H9 (cell line): ENCODE data around the gene NSMCE3. TPM values are rescaled to one million over a fixed set of nuclear protein-coding genes. Genes with fewer than 3 reads are reported as not detected.

Source experiments
- DNase-seq: peaks from one replicate; pipeline ENCODE4 v3.0.0-alpha.2; 2017
- H2AFZ ChIP-seq: one replicate; pipeline ENCODE4 v1.6.1; 2013; ENCODE audit warnings: mild to moderate bottlenecking, low read length, control low read depth, moderate library complexity
- H2AK5ac ChIP-seq: 2 replicates; pipeline ENCODE4 v1.6.1; 2013; ENCODE audit warnings: low read length, control low read depth, mixed read lengths; ENCODE audit not compliant: insufficient read length
- H2BK120ac ChIP-seq: one replicate; pipeline ENCODE4 v1.6.1; 2013; ENCODE audit warnings: low read depth, mild to moderate bottlenecking, low read length, control low read depth, inconsistent platforms; ENCODE audit not compliant: poor library complexity, severe bottlenecking
- H2BK12ac ChIP-seq: 2 replicates; pipeline ENCODE4 v1.6.1; 2013; ENCODE audit warnings: low read length, control low read depth, mixed read lengths, low read depth; ENCODE audit not compliant: insufficient read length
- H2BK15ac ChIP-seq: 2 replicates; pipeline ENCODE4 v1.6.1; 2013; ENCODE audit warnings: low read depth, low read length, control low read depth
- H2BK20ac ChIP-seq: one replicate; pipeline ENCODE4 v1.6.1; 2013; ENCODE audit warnings: low read depth, mild to moderate bottlenecking, low read length, control low read depth, inconsistent platforms; ENCODE audit not compliant: poor library complexity, severe bottlenecking
- H2BK5ac ChIP-seq: 2 replicates; pipeline ENCODE4 v1.6.1; 2013; ENCODE audit warnings: low read length, control low read depth, mixed read lengths; ENCODE audit not compliant: insufficient read length
- H3K14ac ChIP-seq: 2 replicates; pipeline ENCODE4 v1.6.1; 2013; ENCODE audit warnings: low read length, control low read depth; ENCODE audit not compliant: insufficient read depth
- H3K18ac ChIP-seq: 2 replicates; pipeline ENCODE4 v1.6.1; 2013; ENCODE audit warnings: low read depth, mild to moderate bottlenecking, mixed read lengths, low read length, control low read depth; ENCODE audit not compliant: insufficient read length
- H3K23ac ChIP-seq: 2 replicates; pipeline ENCODE4 v1.6.1; 2013; ENCODE audit warnings: low read length, control low read depth, mixed read lengths, low read depth; ENCODE audit not compliant: insufficient read length
- H3K23me2 ChIP-seq: 2 replicates; pipeline ENCODE4 v1.6.1; 2013; ENCODE audit warnings: low read depth, mild to moderate bottlenecking, mixed read lengths, low read length, control low read depth; ENCODE audit not compliant: insufficient read length, poor library complexity, severe bottlenecking
- H3K27ac ChIP-seq: 2 replicates; pipeline ENCODE4 v1.5.1; 2013; ENCODE audit warnings: low read length, control low read depth, mixed read lengths, low read depth; ENCODE audit not compliant: insufficient read length
- H3K27me3 ChIP-seq: 2 replicates; pipeline ENCODE4 v1.6.1; 2013; ENCODE audit warnings: low read length, control low read depth, inconsistent platforms; ENCODE audit not compliant: insufficient read depth
- H3K4ac ChIP-seq: 2 replicates; pipeline ENCODE4 v1.6.1; 2013; ENCODE audit warnings: low read depth, mild to moderate bottlenecking, control low read depth, inconsistent platforms, low read length, moderate library complexity
- H3K4me1 ChIP-seq: 2 replicates; pipeline ENCODE4 v1.6.1; 2013; ENCODE audit warnings: low read length, control low read depth, inconsistent platforms; ENCODE audit not compliant: insufficient read depth
- H3K4me2 ChIP-seq: 2 replicates; pipeline ENCODE4 v1.6.1; 2013; ENCODE audit warnings: low read length, control low read depth, mixed read lengths; ENCODE audit not compliant: insufficient read length, insufficient read depth
- H3K56ac ChIP-seq: 2 replicates; pipeline ENCODE4 v1.6.1; 2013; ENCODE audit warnings: low read depth, mild to moderate bottlenecking, mixed read lengths, low read length, control low read depth; ENCODE audit not compliant: insufficient read length
- H3K79me1 ChIP-seq: 2 replicates; pipeline ENCODE4 v1.6.1; 2013; ENCODE audit warnings: low read depth, mild to moderate bottlenecking, moderate library complexity, low read length, control low read depth, inconsistent platforms; ENCODE audit not compliant: insufficient read depth, poor library complexity, severe bottlenecking
- H3K79me2 ChIP-seq: 2 replicates; pipeline ENCODE4 v1.6.1; 2013; ENCODE audit warnings: low read length, control low read depth, inconsistent platforms; ENCODE audit not compliant: insufficient read depth
- H3K9ac ChIP-seq: 2 replicates; pipeline ENCODE4 v1.6.1; 2013; ENCODE audit warnings: low read length, control low read depth, mixed read lengths; ENCODE audit not compliant: insufficient read length; ENCODE audit errors: extremely low read depth
- H3K9me3 ChIP-seq: one replicate; pipeline ENCODE4 v1.6.1; 2013; ENCODE audit warnings: low read depth, low read length, inconsistent platforms; ENCODE audit not compliant: control insufficient read depth
- H3T11ph ChIP-seq: one replicate; pipeline ENCODE4 v1.6.1; 2013; ENCODE audit warnings: mild to moderate bottlenecking, low read length, control low read depth, inconsistent platforms
- H4K20me1 ChIP-seq: one replicate; pipeline ENCODE4 v1.6.1; 2013; ENCODE audit not compliant: control insufficient read depth, insufficient read length, insufficient read depth
- H4K5ac ChIP-seq: 2 replicates; pipeline ENCODE4 v1.6.1; 2013; ENCODE audit warnings: low read depth, mild to moderate bottlenecking, mixed read lengths, low read length, control low read depth; ENCODE audit not compliant: insufficient read length
- H4K8ac ChIP-seq: replicated peaks from 2 replicates; pipeline ENCODE4 v1.6.1; 2013; ENCODE audit warnings: low read length, control low read depth, mixed read lengths, low read depth; ENCODE audit not compliant: insufficient read length
- H4K91ac ChIP-seq: 2 replicates; pipeline ENCODE4 v1.6.1; 2013; ENCODE audit warnings: low read depth, mild to moderate bottlenecking, moderate library complexity, mixed read lengths, low read length, control low read depth; ENCODE audit not compliant: insufficient read length
- H3K27ac Mint-ChIP-seq, 3 experiments: 2 replicates in 2 of 3; 3 replicates in 1 of 3; pipeline ENCODE4 v1.8.0; 2020 to 2021; ENCODE audit warnings: mixed read lengths in 3 of 3, mild to moderate bottlenecking in 1 of 3, moderate library complexity in 1 of 3
- H3K27me3 Mint-ChIP-seq: 2 replicates; pipeline ENCODE4 v1.8.0; 2021; ENCODE audit warnings: low read depth, mild to moderate bottlenecking, moderate library complexity, mixed read lengths
- H3K36me3 Mint-ChIP-seq, 3 experiments: 2 replicates in 2 of 3; 3 replicates in 1 of 3; pipeline ENCODE4 v1.8.0; 2020 to 2021; ENCODE audit warnings: low read depth in 3 of 3, mixed read lengths in 3 of 3; ENCODE audit not compliant: insufficient read depth in 1 of 3
- H3K4me1 Mint-ChIP-seq, 2 experiments: 2 replicates each; pipeline ENCODE4 v1.8.0; 2020; ENCODE audit warnings: mixed read lengths in 2 of 2
- H3K4me3 Mint-ChIP-seq, 2 experiments: 2 replicates in 1 of 2; 3 replicates in 1 of 2; pipeline ENCODE4 v1.8.0; 2020 to 2021; ENCODE audit warnings: mild to moderate bottlenecking in 2 of 2, mixed read lengths in 2 of 2, moderate library complexity in 1 of 2
- H3K9me3 Mint-ChIP-seq, 2 experiments: 2 replicates in 1 of 2; 3 replicates in 1 of 2; pipeline ENCODE4 v1.8.0; 2020; ENCODE audit warnings: mild to moderate bottlenecking in 2 of 2, mixed read lengths in 2 of 2, moderate library complexity in 1 of 2
- WGBS: extraction: QIAGEN DNeasy Blood & Tissue Kit; methylation state at CpG from one replicate; pipeline ENCODE4 v1.1.7; 2013; ENCODE audit warnings: missing lambda C conversion rate, low lambda C conversion rate, mixed read lengths; ENCODE audit not compliant: insufficient read length; ENCODE audit errors: extremely low coverage; 5-methylcytosine and 5-hydroxymethylcytosine counted together
- total RNA-seq: library from RNA; stranded (reverse); gene quantifications from 2 replicates; pipeline ENCODE4 v1.2.1, GENCODE V29; 2021
- TF ChIP-seq, protein P1 (sequence below): fragments of 200-600 bp; sonication (generic); conservative IDR thresholded peaks from 3 replicates; pipeline ENCODE4 v1.8.0; 2021; ENCODE audit warnings: antibody characterized with exemption, mild to moderate bottlenecking

NSMCE3 gene
- total RNA-seq, 1 experiment from 2014 or later = 6.9 TPM

- no peak overlapping the region for H2AFZ ChIP-seq
- H4K91ac ChIP-seq = no peak overlapping the region
- no peaks in the 10 kb centered on the region for H3K27me3 Mint-ChIP-seq
- H3K27me3 ChIP-seq = no peaks in the 10 kb centered on the region
- H3K9ac ChIP-seq = no peak overlapping the region
- no peak overlapping the region for H4K5ac ChIP-seq
- no peak overlapping the region for H3K56ac ChIP-seq
- H3K23me2 ChIP-seq = no peaks in the 10 kb centered on the region
- H3K4me1 Mint-ChIP-seq = peaks cover 0 to 8% of the 10 kb centered on the region in 2 experiments; a peak in 2 of 4 replicates
- TF ChIP-seq, protein P1, sequence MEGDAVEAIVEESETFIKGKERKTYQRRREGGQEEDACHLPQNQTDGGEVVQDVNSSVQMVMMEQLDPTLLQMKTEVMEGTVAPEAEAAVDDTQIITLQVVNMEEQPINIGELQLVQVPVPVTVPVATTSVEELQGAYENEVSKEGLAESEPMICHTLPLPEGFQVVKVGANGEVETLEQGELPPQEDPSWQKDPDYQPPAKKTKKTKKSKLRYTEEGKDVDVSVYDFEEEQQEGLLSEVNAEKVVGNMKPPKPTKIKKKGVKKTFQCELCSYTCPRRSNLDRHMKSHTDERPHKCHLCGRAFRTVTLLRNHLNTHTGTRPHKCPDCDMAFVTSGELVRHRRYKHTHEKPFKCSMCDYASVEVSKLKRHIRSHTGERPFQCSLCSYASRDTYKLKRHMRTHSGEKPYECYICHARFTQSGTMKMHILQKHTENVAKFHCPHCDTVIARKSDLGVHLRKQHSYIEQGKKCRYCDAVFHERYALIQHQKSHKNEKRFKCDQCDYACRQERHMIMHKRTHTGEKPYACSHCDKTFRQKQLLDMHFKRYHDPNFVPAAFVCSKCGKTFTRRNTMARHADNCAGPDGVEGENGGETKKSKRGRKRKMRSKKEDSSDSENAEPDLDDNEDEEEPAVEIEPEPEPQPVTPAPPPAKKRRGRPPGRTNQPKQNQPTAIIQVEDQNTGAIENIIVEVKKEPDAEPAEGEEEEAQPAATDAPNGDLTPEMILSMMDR = no peak
- H3K14ac ChIP-seq = no peak overlapping the region
- no peak overlapping the region for H3K4me3 Mint-ChIP-seq
- peak overlapping the region in 1 of 3 experiments; percentile 78; a peak in 1 of 7 replicates for H3K27ac Mint-ChIP-seq
- no peaks in the 10 kb centered on the region for H4K20me1 ChIP-seq
- H2BK120ac ChIP-seq = no peak overlapping the region
- no peak overlapping the region for H2BK20ac ChIP-seq
- H2AK5ac ChIP-seq = no peak overlapping the region
- H3K79me1 ChIP-seq = no peaks in the 10 kb centered on the region
- DNase-seq = no peak
- no peak overlapping the region for H3K23ac ChIP-seq
- no peak overlapping the region for H3K18ac ChIP-seq
- no peak overlapping the region for H3K4ac ChIP-seq
- H3K79me2 ChIP-seq = no peaks in the 10 kb centered on the region
- peaks cover 0 to 2% of the 10 kb centered on the region in 2 experiments; a peak in 3 of 5 replicates for H3K9me3 Mint-ChIP-seq
- no peak overlapping the region for H2BK12ac ChIP-seq
- no CpG with 5 or more reads among the region's 5 CpGs for WGBS
- H3K4me2 ChIP-seq = no peak overlapping the region
- H4K8ac ChIP-seq = no peak overlapping the region
- H3K27ac ChIP-seq = no peak overlapping the region
- H3T11ph ChIP-seq = no peak overlapping the region
- H2BK5ac ChIP-seq = no peak overlapping the region
- H3K36me3 Mint-ChIP-seq = no peaks in the 10 kb centered on the region; a peak in 1 of 7 replicates
- no peaks in the 10 kb centered on the region for H3K4me1 ChIP-seq
- H2BK15ac ChIP-seq = no peak overlapping the region
- H3K9me3 ChIP-seq = no peaks in the 10 kb centered on the region
Measured at GRCh38 chr15:29291067-29291845, 21.6 kb upstream of the NSMCE3 start.
